ENCODE results near the gene AIFM3. TPM values are rescaled to one million over a fixed set of nuclear protein-coding genes. Genes with fewer than 3 reads are reported as not detected.
"Not testable (repeated sequence)": the region's sequence is repeated elsewhere in the genome, so short reads cannot be mapped to it uniquely, and the experiment has no call there.

AIFM3 gene
- total RNA-seq, 1 experiment from 2014 or later, result not detected

- DNase-seq, result no peak
- H3K27me3 ChIP-seq, result peaks cover 18% of the 10 kb centered on the region; the same call in 1 of the 2 replicates
- no peak overlapping the region for H3K27ac ChIP-seq
- no peak overlapping the region for H3K4me3 ChIP-seq
- H3K4me1 ChIP-seq, result no peaks in the 10 kb centered on the region
- no peaks in the 10 kb centered on the region for H3K36me3 ChIP-seq
- no peaks in the 10 kb centered on the region for H3K9me3 ChIP-seq (replicated peaks)
These were observed 4.5 kb upstream of the AIFM3 start for GRCh38 chr22:20962491-20962945.

GRCh38 chr22:20963201-20964052, 3.6 kb upstream of the AIFM3 start:
- DNase-seq, result no peak

GRCh38 chr22:20964090-20964798, 2.8 kb upstream of the AIFM3 start:
- H3K36me3 ChIP-seq, result no peaks in the 10 kb centered on the region
- no peak for DNase-seq
- peaks cover 22% of the 10 kb centered on the region; the same call in 1 of the 2 replicates for H3K27me3 ChIP-seq
- H3K4me3 ChIP-seq, result no peak overlapping the region
- H3K9me3 ChIP-seq (replicated peaks), result no peaks in the 10 kb centered on the region
- no peaks in the 10 kb centered on the region for H3K4me1 ChIP-seq
- H3K27ac ChIP-seq, result no peak overlapping the region

More at GRCh38 chr22:20963201-20964052, 3.6 kb upstream of the AIFM3 start:
- H3K27me3 ChIP-seq, result peaks cover 22% of the 10 kb centered on the region; the same call in 1 of the 2 replicates
- H3K4me3 ChIP-seq, result no peak overlapping the region
- H3K36me3 ChIP-seq, result no peaks in the 10 kb centered on the region
- no peaks in the 10 kb centered on the region for H3K4me1 ChIP-seq
- no peak overlapping the region for H3K27ac ChIP-seq
- no peaks in the 10 kb centered on the region for H3K9me3 ChIP-seq (replicated peaks)

- H3K4me3 ChIP-seq, result no peak overlapping the region
These were observed 2.3 kb upstream of the AIFM3 start for GRCh38 chr22:20964799-20965103.

GRCh38 chr22:20965104-20965887, 1.8 kb upstream of the AIFM3 start:
- peaks cover 22% of the 10 kb centered on the region; the same call in 1 of the 2 replicates for H3K27me3 ChIP-seq
- no peak for DNase-seq
- H3K4me3 ChIP-seq, result no peak overlapping the region
- no peaks in the 10 kb centered on the region for H3K36me3 ChIP-seq
- H3K4me1 ChIP-seq, result no peaks in the 10 kb centered on the region
- no peak overlapping the region for H3K27ac ChIP-seq
- H3K9me3 ChIP-seq (replicated peaks), result no peaks in the 10 kb centered on the region

More at GRCh38 chr22:20964799-20965103, 2.3 kb upstream of the AIFM3 start:
- Histone ChIP-seq H3K9me3 (replicated peaks) (no peaks in the 10 kb centered on the region), H3K36me3 (no peaks in the 10 kb centered on the region), H3K27me3 (peaks cover 22% of the 10 kb centered on the region; the same call in 1 of the 2 replicates), H3K4me1 (no peaks in the 10 kb centered on the region), H3K27ac (no peak overlapping the region)
- no peak for DNase-seq

- H3K27me3 ChIP-seq, result peaks cover 22% of the 10 kb centered on the region; the same call in 1 of the 2 replicates
- H3K36me3 ChIP-seq, result no peaks in the 10 kb centered on the region
- H3K4me3 ChIP-seq, result no peak overlapping the region
- no peaks in the 10 kb centered on the region for H3K4me1 ChIP-seq
- H3K9me3 ChIP-seq (replicated peaks), result no peaks in the 10 kb centered on the region
- H3K27ac ChIP-seq, result no peak overlapping the region
- no peak for DNase-seq
These were observed 883 bp upstream of the AIFM3 start for GRCh38 chr22:20965888-20966855.

GRCh38 chr22:20967697-20968211, 699 bp downstream of the AIFM3 start:
- Histone ChIP-seq H3K9me3 (replicated peaks) (no peaks in the 10 kb centered on the region), H3K4me1 (no peaks in the 10 kb centered on the region), H3K27ac (no peak overlapping the region), H3K27me3 (peaks cover 22% of the 10 kb centered on the region; the same call in 1 of the 2 replicates), H3K36me3 (no peaks in the 10 kb centered on the region), H3K4me3 (no peak overlapping the region)
- DNase-seq, result no peak

- Histone ChIP-seq H3K9me3 (replicated peaks) (no peaks in the 10 kb centered on the region), H3K4me1 (no peaks in the 10 kb centered on the region), H3K27me3 (peaks cover 22% of the 10 kb centered on the region; the same call in 1 of the 2 replicates), H3K27ac (no peak overlapping the region), H3K4me3 (no peak overlapping the region), H3K36me3 (no peaks in the 10 kb centered on the region)
- no peak for DNase-seq
These were observed 1.4 kb downstream of the AIFM3 start for GRCh38 chr22:20968281-20968977.

- Histone ChIP-seq H3K27me3 (peaks cover 11% of the 10 kb centered on the region; the same call in 1 of the 2 replicates), H3K4me3 (no peak overlapping the region), H3K4me1 (no peaks in the 10 kb centered on the region), H3K27ac (no peak overlapping the region), H3K36me3 (no peaks in the 10 kb centered on the region), H3K9me3 (replicated peaks) (no peaks in the 10 kb centered on the region)
- DNase-seq, result no peak
These were observed 4.0 kb downstream of the AIFM3 start for GRCh38 chr22:20970939-20971657.

GRCh38 chr22:20972014-20972694, 5.1 kb downstream of the AIFM3 start:
- H3K36me3 ChIP-seq; H3K27ac ChIP-seq; H3K27me3 ChIP-seq; H3K4me3 ChIP-seq; DNase-seq; H3K9me3 ChIP-seq (replicated peaks); H3K4me1 ChIP-seq: not testable (repeated sequence)

- Histone ChIP-seq H3K36me3 (no peaks in the 10 kb centered on the region), H3K9me3 (replicated peaks) (no peaks in the 10 kb centered on the region), H3K4me1 (no peaks in the 10 kb centered on the region), H3K4me3 (no peak overlapping the region), H3K27me3 (0 out of 2 replicates have a peak, but pooled peaks cover 2% of the 10 kb centered on the region), H3K27ac (no peak overlapping the region)
- no peak for DNase-seq
These were observed 6.0 kb downstream of the AIFM3 start for GRCh38 chr22:20972933-20973577.
